ENCODE measurements around the gene SLC5A10. TPM values are rescaled to one million over a fixed set of nuclear protein-coding genes. Genes with fewer than 3 reads are reported as not detected.

SLC5A10 gene
- total RNA-seq, 6 experiments from 2014 or later: not detected

GRCh38 chr17:18965530-18966236 is 13.7 kb downstream of the SLC5A10 start:
- H3K9me3 Mint-ChIP-seq: no peaks in the 10 kb centered on the region
- peaks cover 4% of the 10 kb centered on the region for H3K27me3 Mint-ChIP-seq (ENCODE audit: insufficient read depth)
- no peak overlapping the region; the same call in 1 of the 2 replicates for H3K27ac Mint-ChIP-seq
- peaks cover 7% of the 10 kb centered on the region; the same call in 1 of the 2 replicates for H3K36me3 Mint-ChIP-seq (ENCODE audit: low read depth)
- no peak for DNase-seq
- no peak overlapping the region for H3K4me3 Mint-ChIP-seq
- no peak for TF ChIP-seq CTCF (IDR thresholded peaks at IDR 0.05)
- peaks cover 44% of the 10 kb centered on the region for H3K4me1 Mint-ChIP-seq (ENCODE audit: low read depth)

GRCh38 chr17:18966831-18967624 is 15.1 kb downstream of the SLC5A10 start:
- Mint-ChIP-seq H3K27me3 (ENCODE audit: insufficient read depth) (peaks cover 4% of the 10 kb centered on the region), H3K4me3 (no peak overlapping the region), H3K27ac (no peak overlapping the region; the same call in 1 of the 2 replicates), H3K4me1 (ENCODE audit: low read depth) (peaks cover 30% of the 10 kb centered on the region), H3K36me3 (ENCODE audit: low read depth) (peaks cover 9% of the 10 kb centered on the region; the same call in 1 of the 2 replicates), H3K9me3 (no peaks in the 10 kb centered on the region)
- peak; percentile 3 for DNase-seq
- no peak for TF ChIP-seq CTCF (IDR thresholded peaks at IDR 0.05)

GRCh38 chr17:18967916-18968315 is 16.0 kb downstream of the SLC5A10 start:
- DNase-seq: no peak
- no peak for TF ChIP-seq CTCF (IDR thresholded peaks at IDR 0.05)
- H3K36me3 Mint-ChIP-seq (ENCODE audit: low read depth): peaks cover 9% of the 10 kb centered on the region; the same call in 1 of the 2 replicates
- H3K27ac Mint-ChIP-seq: 0 out of 2 replicates have a peak overlapping the region, but pooled peaks have one; percentile 16
- H3K27me3 Mint-ChIP-seq (ENCODE audit: insufficient read depth): peaks cover 4% of the 10 kb centered on the region
- peaks cover 22% of the 10 kb centered on the region for H3K4me1 Mint-ChIP-seq (ENCODE audit: low read depth)
- no peaks in the 10 kb centered on the region for H3K9me3 Mint-ChIP-seq
- no peak overlapping the region for H3K4me3 Mint-ChIP-seq

- H3K9me3 Mint-ChIP-seq: no peaks in the 10 kb centered on the region
- TF ChIP-seq CTCF (IDR thresholded peaks at IDR 0.05): no peak
- H3K4me3 Mint-ChIP-seq: no peak overlapping the region
- peaks cover 4% of the 10 kb centered on the region for H3K27me3 Mint-ChIP-seq (ENCODE audit: insufficient read depth)
- H3K4me1 Mint-ChIP-seq (ENCODE audit: low read depth): peaks cover 17% of the 10 kb centered on the region
- no peak for DNase-seq
- H3K27ac Mint-ChIP-seq: no peak overlapping the region
- H3K36me3 Mint-ChIP-seq (ENCODE audit: low read depth): peaks cover 9% of the 10 kb centered on the region; the same call in 1 of the 2 replicates
Observed at GRCh38 chr17:18968345-18968744, 16.4 kb downstream of the SLC5A10 start.

- Mint-ChIP-seq H3K27ac (peak overlapping the region; percentile 29; the same call in 1 of the 2 replicates), H3K36me3 (ENCODE audit: low read depth) (peaks cover 9% of the 10 kb centered on the region; the same call in 1 of the 2 replicates), H3K4me1 (ENCODE audit: low read depth) (peaks cover 11% of the 10 kb centered on the region), H3K9me3 (no peaks in the 10 kb centered on the region), H3K4me3 (no peak overlapping the region), H3K27me3 (ENCODE audit: insufficient read depth) (peaks cover 4% of the 10 kb centered on the region)
- no peak for TF ChIP-seq CTCF (IDR thresholded peaks at IDR 0.05)
- no peak for DNase-seq
Observed at GRCh38 chr17:18968945-18969887, 17.3 kb downstream of the SLC5A10 start.

Data from HFFc6 (cell line).